ENCODE results near the gene TRMT44.

The TRMT44 gene

GRCh38 chr4:8471211-8471875, 30.8 kb downstream of the TRMT44 start:
- TF ChIP-seq CTCF (IDR thresholded peaks at IDR 0.05; ENCODE audit: extremely low read depth, insufficient read depth, missing control alignments): no peak
- in situ Hi-C loops (cut with MboI; ENCODE audit: low pct_unique_long_range_greater_than_20kb, low sequenced_read_pairs, unreplicated experiment): loop anchor here (25.0 kb wide), 1 partner anchor 116 kb away; the partner anchor contains the start of genes CPZ and GPR78
- DNase-seq (ENCODE audit: low spot score): no peak

- TF ChIP-seq CTCF (IDR thresholded peaks at IDR 0.05; ENCODE audit: extremely low read depth, insufficient read depth, missing control alignments): no peak
- in situ Hi-C loops (cut with MboI; ENCODE audit: low pct_unique_long_range_greater_than_20kb, low sequenced_read_pairs, unreplicated experiment): loop anchor here (25.0 kb wide), 1 partner anchor 115 kb away; the partner anchor contains the start of genes CPZ and GPR78
- no peak for DNase-seq (ENCODE audit: low spot score)
Measured at GRCh38 chr4:8472158-8472688, 31.6 kb downstream of the TRMT44 start.

GRCh38 chr4:8472689-8473197, 32.2 kb downstream of the TRMT44 start:
- no peak for TF ChIP-seq CTCF (IDR thresholded peaks at IDR 0.05; ENCODE audit: extremely low read depth, insufficient read depth, missing control alignments)
- in situ Hi-C loops (cut with MboI; ENCODE audit: low pct_unique_long_range_greater_than_20kb, low sequenced_read_pairs, unreplicated experiment): loop anchor here (25.0 kb wide), 1 partner anchor 115 kb away; the partner anchor contains the start of genes CPZ and GPR78
- DNase-seq (ENCODE audit: low spot score): no peak

- no peak for TF ChIP-seq CTCF (IDR thresholded peaks at IDR 0.05; ENCODE audit: extremely low read depth, insufficient read depth, missing control alignments)
- in situ Hi-C loops (cut with MboI; ENCODE audit: low pct_unique_long_range_greater_than_20kb, low sequenced_read_pairs, unreplicated experiment): loop anchor here (25.0 kb wide), 1 partner anchor 114 kb away; the partner anchor contains the start of genes CPZ and GPR78
- DNase-seq (ENCODE audit: low spot score): no peak
Measured at GRCh38 chr4:8473198-8473919, 32.8 kb downstream of the TRMT44 start.

- TF ChIP-seq CTCF (IDR thresholded peaks at IDR 0.05; ENCODE audit: extremely low read depth, insufficient read depth, missing control alignments): no peak
- no peak for DNase-seq (ENCODE audit: low spot score)
- in situ Hi-C loops (cut with MboI; ENCODE audit: low pct_unique_long_range_greater_than_20kb, low sequenced_read_pairs, unreplicated experiment): loop anchor here (25.0 kb wide), 1 partner anchor 113 kb away; the partner anchor contains the start of genes CPZ and GPR78
Measured at GRCh38 chr4:8473920-8474590, 33.5 kb downstream of the TRMT44 start.

- in situ Hi-C loops (cut with MboI; ENCODE audit: low pct_unique_long_range_greater_than_20kb, low sequenced_read_pairs, unreplicated experiment): loop anchor here (25.0 kb wide), 1 partner anchor 112 kb away; the partner anchor contains the start of genes CPZ and GPR78
- no peak for TF ChIP-seq CTCF (IDR thresholded peaks at IDR 0.05; ENCODE audit: extremely low read depth, insufficient read depth, missing control alignments)
- DNase-seq (ENCODE audit: low spot score): no peak
Measured at GRCh38 chr4:8474856-8475255, 34.3 kb downstream of the TRMT44 start.
